HG03460 (cell line): Measurements from ENCODE around the gene APBA2.

Source experiments
- ATAC-seq: cut with Tn5 transposase; IDR thresholded peaks from one replicate; pipeline ENCODE4 v1.9.1; 2021; ENCODE audit not compliant: unreplicated experiment

APBA2 gene

DNA sequence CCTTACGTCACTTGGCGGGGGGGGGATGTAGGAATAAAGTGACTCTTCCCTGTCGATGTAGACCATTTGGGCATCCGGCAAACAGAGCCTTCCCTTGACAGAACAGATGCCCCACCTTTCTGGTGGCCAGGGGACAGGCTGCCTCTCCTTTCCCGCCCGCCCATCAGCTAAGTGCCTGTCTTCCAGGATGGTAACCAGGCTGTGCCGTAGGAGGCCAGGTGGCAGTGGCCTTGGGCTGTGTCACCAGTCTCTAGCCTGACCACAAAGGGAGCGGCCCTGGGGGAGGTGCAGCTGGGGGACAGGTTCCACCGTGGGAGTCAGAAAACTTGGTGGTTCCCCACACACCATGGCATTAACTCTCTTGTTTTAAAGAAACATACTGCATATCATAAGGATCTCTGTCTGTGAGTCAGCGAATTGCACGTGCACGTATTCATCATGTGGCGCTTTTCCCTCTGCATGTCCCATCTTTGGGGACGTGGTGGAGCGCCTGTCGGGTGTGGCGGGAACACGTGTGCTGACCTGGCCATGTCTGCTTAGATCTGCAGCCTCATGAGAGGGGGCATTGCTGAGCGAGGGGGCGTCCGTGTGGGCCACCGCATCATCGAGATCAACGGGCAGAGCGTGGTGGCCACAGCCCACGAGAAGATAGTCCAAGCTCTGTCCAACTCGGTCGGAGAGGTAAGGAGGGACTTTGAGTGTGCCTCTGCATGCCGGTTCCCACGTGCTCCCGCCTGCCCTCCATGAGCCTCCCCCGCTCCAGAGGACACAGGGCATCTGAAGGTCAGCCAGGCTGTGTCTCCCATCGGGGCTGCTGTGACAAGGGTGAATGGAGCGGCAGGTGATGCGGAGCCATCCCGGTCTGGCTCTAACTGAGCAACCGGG lies 227.8 kb downstream of the APBA2 start:
- no peak for ATAC-seq

- ATAC-seq = no peak
Measured at GRCh38 chr15:29114221-29115092, 228.7 kb downstream of the APBA2 start.

GRCh38 chr15:29115093-29115991 lies 229.6 kb downstream of the APBA2 start:
- no peak for ATAC-seq

DNA sequence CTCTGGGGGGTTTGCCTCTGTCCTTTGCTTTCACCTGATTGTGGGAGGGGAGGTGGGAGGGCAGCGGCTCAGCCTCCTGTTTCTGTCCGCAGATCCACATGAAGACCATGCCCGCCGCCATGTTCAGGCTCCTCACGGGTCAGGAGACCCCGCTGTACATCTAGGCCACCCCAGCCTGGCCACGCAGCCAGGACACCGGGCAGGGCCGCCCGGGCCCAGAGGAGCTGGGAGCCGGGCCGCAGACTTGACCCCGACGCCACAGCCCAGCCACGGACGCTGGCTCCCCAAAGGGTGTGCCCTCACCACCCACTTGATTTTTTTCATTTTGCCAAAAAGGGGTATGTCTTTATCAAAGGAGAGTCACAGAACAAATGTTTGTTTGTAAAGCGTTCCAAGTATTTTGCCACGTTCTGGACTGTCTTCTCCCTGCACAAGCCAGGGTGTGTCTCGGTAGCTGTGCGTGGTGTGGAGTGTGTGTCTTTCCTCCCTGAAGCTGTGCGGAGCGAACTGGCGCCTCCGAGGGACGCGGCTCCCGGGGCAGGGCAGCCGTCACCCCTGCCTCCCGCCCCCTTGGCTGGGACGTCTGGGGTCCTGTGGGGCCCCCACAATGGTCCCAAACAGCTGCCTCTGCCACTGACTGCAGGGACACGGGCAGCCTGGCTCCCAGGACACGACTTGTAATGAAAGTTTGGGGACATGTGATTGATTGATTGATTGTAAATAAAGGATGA lies 231.4 kb downstream of the APBA2 start:
- ATAC-seq = no peak

GRCh38 chr15:29117778-29118177 lies 232.0 kb downstream of the APBA2 start:
- ATAC-seq = no peak

DNA sequence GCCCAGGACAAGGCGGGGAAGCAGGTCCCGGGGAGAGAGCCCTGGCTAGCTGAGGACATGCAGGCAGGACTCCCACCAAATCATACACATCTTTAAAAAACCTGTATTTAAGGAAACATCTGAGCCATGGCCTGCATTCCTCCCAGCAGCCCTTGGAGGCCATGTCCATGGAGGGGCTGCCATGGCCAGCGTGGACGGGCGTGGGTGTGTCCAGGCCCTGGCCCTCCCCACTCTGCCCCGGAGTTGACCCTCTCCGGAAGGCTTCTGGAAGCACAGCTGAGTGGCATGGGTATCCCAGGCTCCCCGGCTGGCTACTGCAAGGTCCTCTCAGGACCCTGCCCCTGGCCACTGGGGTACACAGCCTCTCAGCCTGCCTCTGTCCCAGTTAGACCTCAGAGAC lies 234.1 kb downstream of the APBA2 start:
- no peak for ATAC-seq

DNA sequence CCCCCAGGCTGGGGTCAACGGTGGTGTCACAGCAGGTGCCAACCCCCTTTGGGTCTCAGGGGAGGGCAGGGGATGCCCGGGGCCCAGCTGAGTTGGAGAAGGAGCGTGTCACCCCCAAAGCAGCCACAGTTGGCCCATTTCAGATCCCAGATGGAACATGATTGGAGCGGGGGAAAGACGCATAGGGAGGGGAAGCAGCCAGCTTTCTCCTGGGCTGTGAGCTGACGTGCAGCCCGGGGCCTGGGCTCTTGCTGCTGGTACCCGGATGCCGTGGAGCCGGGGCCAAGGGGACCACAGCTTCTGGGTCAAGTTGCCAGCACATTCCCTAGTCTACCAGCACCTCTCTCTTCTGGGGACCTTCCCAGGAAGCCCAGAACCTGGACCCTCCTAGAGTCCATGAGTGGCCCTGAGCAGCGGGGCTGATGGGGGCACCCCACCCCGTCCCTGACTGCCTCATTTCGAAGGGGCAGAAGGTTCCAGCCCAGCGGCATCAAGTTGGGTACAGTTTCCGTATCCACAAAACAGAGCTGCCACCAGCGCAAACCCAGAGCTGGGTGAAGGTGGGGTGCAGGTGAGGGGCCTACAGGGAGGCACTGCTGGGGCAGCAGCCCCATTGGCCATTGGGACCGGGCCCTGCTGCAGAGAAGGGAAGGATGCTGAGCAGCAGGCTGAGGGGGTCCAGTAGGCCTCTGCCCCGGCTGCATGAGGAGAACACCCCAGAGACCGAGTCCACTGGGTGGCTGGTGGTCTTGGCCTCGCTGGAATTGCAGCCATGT lies 235.0 kb downstream of the APBA2 start:
- ATAC-seq = no peak

- no peak for ATAC-seq
Measured at GRCh38 chr15:29121369-29121656, 235.5 kb downstream of the APBA2 start.

GRCh38 chr15:29121907-29122306 lies 236.1 kb downstream of the APBA2 start:
- no peak for ATAC-seq

- ATAC-seq = no peak
Measured at GRCh38 chr15:29122506-29122905, 236.7 kb downstream of the APBA2 start.

DNA sequence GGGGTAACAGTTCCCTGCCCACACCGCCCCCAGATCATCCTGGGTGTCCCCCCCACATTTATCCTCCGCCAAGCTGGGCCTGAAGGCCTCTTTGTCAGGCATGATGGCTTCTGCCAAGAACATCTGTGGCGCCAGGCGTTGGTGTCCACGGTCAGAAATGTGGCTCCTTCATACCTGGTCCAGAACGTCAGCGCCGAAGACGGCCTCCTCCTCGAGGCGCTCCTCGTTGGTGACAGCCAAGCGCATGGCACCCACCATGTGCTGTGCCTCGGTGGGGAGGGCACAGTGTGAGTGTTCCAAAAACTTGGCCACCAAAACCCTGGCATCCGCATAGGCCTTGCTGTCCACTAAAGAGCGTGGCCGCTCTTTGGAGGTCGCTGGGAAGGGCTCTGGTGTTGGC lies 237.4 kb downstream of the APBA2 start:
- no peak for ATAC-seq

- ATAC-seq = no peak
Measured at GRCh38 chr15:29123991-29124390, 238.2 kb downstream of the APBA2 start.

DNA sequence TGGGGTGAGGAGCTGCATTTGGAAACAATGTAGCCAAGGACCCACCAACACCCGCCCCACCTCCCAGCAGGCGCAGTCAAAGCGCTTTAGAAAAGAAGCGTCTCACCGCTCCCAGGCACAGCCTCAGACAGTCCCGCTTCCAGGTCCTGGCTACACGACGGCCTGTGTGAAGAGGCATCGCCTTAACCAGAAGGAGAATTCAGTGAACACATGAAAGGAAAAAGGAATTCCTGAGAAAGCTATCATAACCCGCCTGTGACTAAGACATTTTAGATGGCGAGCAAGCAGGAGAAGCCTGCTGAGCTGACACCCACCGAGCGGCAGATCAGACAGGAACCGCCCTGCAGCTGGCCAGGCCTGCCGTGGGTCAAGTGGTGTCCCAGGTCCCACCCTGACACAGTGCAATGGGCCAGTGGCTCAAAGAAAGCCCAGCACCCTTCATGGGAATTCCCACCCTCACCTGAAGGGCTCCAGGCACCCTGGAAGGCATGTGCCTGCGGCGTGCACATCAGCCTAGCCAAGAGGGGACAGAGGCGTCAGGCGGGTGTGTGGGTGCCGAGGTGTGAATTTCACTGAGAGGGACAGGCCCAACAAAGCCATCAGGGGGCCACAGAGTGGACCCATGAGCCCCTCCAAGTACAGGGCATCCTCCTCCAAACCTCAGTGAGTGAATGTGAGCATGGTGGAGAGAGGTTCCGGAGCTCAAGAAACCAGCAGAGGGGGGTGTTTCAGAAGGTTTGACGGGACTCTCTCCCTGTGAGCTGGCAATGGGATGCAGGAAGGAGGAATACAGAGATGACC lies 239.0 kb downstream of the APBA2 start:
- ATAC-seq = no peak

- ATAC-seq = no peak
Measured at GRCh38 chr15:29125382-29126207, 239.8 kb downstream of the APBA2 start.

DNA sequence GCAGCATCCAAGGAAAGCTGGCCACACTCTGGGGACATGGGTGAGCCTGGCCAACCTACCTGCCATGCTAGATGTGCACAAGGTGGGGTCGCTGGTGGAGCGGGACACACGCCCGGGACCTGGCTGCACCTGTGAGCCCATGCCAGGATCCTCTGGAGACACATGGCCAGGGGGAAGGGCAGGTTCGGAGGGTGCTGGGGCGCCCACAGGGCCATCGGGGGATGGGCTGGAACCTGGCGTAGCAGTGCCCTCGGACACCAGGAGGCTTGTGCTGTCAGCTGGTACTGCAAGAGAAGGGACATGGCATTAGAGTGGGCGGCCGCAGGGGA lies 240.4 kb downstream of the APBA2 start:
- no peak for ATAC-seq

DNA sequence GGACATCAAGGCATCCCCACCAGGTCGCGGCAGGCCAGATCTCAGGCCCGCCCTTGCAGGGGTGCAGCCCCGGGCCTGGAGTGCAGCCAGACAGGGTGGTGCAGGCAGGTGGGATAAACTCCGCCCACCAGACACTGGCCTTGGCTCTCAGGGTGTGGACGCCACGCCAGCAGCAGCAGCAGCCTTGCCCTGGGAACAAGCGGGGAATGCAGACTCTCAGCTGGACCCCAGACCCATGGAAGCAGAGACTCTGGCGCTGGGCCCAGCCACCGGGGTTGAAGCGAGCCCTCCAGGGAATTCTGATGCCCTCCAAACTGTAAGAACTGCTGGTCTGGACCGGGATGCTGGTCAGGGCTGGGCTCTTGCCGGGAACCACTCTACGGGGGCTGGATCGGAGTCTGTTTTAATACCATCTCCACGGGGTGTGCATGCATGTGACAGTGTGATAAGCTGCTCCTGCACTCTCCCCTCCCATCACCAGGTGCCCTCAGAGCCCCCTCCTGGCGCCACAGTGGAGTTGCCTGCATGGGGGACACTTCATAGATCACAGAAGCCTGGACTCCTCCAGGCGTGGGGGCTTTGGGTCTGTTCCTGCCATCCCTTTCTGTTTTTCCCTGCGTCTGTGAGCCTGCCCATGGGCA lies 241.2 kb downstream of the APBA2 start:
- ATAC-seq = no peak

GRCh38 chr15:29127506-29128430 lies 242.0 kb downstream of the APBA2 start:
- no peak for ATAC-seq
